Nucleus accumbens (tissue), 56 donors: ENCODE results near the gene ZNF544.

Experiments
- DNase-seq, 56 donors: peaks; one replicate each; lab custom pipeline; 2025; lab: John Stamatoyannopoulos, UW

The ZNF544 gene

DNA sequence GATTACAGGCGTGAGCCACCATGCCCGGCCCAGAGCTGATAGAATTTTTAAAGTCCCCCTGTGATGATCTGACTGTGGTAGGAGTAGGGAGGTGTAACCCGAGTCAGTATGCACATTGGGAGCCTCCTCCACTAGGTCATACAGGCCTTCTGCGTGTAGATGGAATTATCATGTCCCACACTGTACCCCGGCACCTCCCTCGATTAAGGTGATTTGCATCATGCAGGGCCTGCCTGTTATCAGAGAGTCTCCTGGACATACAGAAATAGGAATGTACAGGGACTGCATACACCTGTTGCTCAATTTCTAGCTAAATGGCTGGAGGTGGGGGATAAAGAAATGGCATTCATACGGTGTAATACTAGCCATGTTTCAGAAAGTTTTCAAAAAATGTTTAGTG lies 75.5 kb downstream of the ZNF544 start:
- no peak for DNase-seq

- DNase-seq: no peak
Measured at GRCh38 chr19:58304748-58305064, 76.0 kb downstream of the ZNF544 start.

DNA sequence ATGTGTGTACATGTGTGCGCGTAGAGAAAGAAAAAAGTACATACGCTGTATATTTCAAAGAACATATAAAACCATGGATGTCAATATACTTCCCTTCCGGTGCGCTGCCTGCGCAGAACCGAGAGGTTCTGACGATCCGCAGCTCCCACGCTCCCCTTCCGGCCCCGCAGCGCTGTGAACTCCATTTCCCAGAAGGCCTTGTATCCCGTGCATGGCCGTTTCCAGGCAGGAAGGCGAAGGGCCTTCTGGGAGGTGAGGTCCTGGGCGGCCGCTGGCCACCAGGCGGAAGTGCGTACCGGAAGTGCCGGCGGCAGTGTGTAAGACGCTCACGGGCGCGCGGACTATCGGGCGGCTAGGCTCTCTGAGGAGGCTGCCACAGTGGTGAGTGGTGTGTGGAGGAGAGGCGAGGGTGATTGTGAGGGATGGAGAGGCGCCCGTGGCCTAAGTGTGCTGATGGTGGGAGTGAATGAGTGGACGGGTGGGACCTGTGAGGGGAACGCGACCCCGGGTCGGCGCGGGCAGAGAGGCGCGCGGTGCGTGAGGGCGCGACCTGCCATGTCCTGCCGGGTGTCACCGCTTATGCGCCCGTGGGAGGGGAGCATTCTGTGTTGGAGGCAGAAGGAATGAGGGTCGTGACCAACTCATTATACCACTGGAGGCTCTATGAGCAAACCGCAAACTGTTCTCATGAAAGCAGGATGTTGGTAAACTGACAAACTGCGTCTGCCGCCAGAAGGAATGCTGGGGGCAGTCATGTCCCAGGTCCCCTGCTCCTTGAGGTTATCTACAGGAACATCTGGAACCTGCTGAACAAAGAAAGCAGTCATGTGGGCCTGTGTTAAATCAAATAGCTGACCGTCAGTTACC lies 76.6 kb downstream of the ZNF544 start, which contains the start of gene ERVK3-1:
Gene ERVK3-1, plus strand, starts transcription at position 313 of the 867 bp plus-strand sequence. CDS start 6,792 bp downstream, outside the sequence.
- peak; percentile 60 to 98 (median 94) for DNase-seq

DNA sequence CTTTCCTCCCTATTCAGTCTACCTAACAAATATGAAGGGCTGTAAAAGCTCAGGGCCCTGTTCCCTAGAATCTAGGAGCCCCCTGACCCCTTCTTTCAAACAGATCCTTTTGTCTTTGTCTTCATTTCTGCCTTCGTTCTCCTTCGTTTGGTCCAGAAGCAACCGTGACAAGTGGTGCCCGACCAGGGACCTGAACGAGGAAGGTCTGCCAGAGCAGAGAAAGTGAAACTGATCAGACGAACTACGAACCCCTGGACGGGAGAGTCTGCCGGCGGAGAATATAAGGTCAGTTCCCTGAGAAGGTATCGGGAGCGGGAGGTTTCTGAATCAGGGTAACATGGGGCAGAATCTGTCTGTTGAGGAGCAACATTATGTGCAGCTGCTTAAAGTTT lies 77.2 kb downstream of the ZNF544 start:
- no peak for DNase-seq

- no peak for DNase-seq
Measured at GRCh38 chr19:58307736-58308135, 79.0 kb downstream of the ZNF544 start.

GRCh38 chr19:58310685-58311084 lies 82.0 kb downstream of the ZNF544 start:
- peak in 24 of 56 donors; percentile 2 to 51 (median 14) for DNase-seq

DNA sequence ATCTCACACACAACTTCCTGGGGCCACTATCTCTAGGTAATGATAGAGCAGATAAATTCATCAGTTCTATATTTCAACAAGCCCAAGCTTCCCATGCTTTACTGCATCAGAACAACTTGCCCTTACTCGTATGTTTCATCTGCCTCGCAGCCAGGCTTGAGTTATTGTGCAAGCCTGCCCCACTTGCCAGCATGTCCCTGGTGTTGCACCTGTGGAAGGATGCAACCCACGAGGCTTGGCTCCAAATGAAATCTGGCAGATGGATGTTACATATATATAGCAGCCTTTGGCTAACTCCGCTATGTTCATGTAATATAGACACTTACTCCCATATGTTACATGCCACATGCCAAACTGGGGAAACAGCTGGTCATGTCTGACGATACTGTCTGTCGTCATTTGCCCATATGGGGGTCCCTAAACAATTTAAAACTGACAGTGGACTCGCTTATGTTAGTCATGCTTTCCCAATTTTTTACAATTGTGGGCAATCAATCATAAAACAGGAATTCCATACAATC lies 82.7 kb downstream of the ZNF544 start:
- no peak for DNase-seq
